SK-N-SH treated with all-trans-retinoic acid at 6 μM for 48 hours (cell line): ENCODE results near the gene IL1B.

Experiments used
- ATAC-seq: fragments of 200-7000 bp; cut with Tn5 transposase; 3 replicates; pipeline ENCODE4 v1.9.1; 2020; ENCODE audit warnings: mild to moderate bottlenecking, moderate library complexity
- ARNTL ChIP-seq: fragments of 450-650 bp; formaldehyde crosslinking; IDR thresholded peaks from 2 replicates; pipeline ENCODE4 v1.5.0; 2020; ENCODE audit warnings: low read depth, mild to moderate bottlenecking, moderate library complexity, borderline replicate concordance
- BACH2 ChIP-seq: fragments of 250-450 bp; sonication (Bioruptor Pico); IDR thresholded peaks from 2 replicates; pipeline ENCODE4 v1.9.0; 2021; ENCODE audit warnings: mild to moderate bottlenecking, borderline replicate concordance
- CREB5 ChIP-seq: fragments of 250-450 bp; sonication (Bioruptor Pico); IDR thresholded peaks from 2 replicates; pipeline ENCODE4 v1.5.1; 2020; ENCODE audit warnings: low read depth, mild to moderate bottlenecking, moderate library complexity
- ESRRG ChIP-seq: fragments of 250-450 bp; sonication (Bioruptor Pico); IDR thresholded peaks from 2 replicates; pipeline ENCODE4 v1.6.1; 2021; ENCODE audit warnings: mild to moderate bottlenecking
- ISL1 ChIP-seq: fragments of 250-450 bp; sonication (Bioruptor Pico); IDR thresholded peaks from 2 replicates; pipeline ENCODE4 v2.1.2; 2022; ENCODE audit warnings: mild to moderate bottlenecking, moderate library complexity
- OSR1 ChIP-seq: fragments of 250-450 bp; sonication (Bioruptor Pico); IDR thresholded peaks from 2 replicates; pipeline ENCODE4 v1.8.0; 2022; ENCODE audit warnings: moderate library complexity, mild to moderate bottlenecking, inconsistent platforms
- PPARA ChIP-seq: fragments of 250-450 bp; sonication (Bioruptor Pico); IDR thresholded peaks from 2 replicates; pipeline ENCODE4 v1.5.0; 2020; ENCODE audit warnings: mild to moderate bottlenecking, borderline replicate concordance
- RARB ChIP-seq: fragments of 250-450 bp; sonication (Bioruptor Pico); IDR thresholded peaks from 2 replicates; pipeline ENCODE4 v1.8.0; 2021; ENCODE audit warnings: mild to moderate bottlenecking, moderate library complexity
- SNAI2 ChIP-seq: fragments of 250-450 bp; sonication (Bioruptor Pico); IDR thresholded peaks from 2 replicates; pipeline ENCODE4 v1.5.0; 2020; ENCODE audit warnings: mild to moderate bottlenecking, moderate library complexity
- TCF4 ChIP-seq: fragments of 250-450 bp; sonication (Bioruptor Pico); IDR thresholded peaks from 2 replicates; pipeline ENCODE4 v1.8.0; 2021; ENCODE audit warnings: mild to moderate bottlenecking, moderate library complexity, borderline replicate concordance
- TOX ChIP-seq: fragments of 250-450 bp; sonication (Bioruptor Pico); IDR thresholded peaks from 2 replicates; pipeline ENCODE4 v1.8.0; 2021; ENCODE audit warnings: mild to moderate bottlenecking, moderate library complexity, borderline replicate concordance
- TSHZ2 ChIP-seq: fragments of 250-450 bp; sonication (Bioruptor Pico); IDR thresholded peaks from 2 replicates; pipeline ENCODE4 v1.5.0; 2020; ENCODE audit warnings: mild to moderate bottlenecking, moderate library complexity
- ZFP3 ChIP-seq: fragments of 250-450 bp; sonication (Bioruptor Pico); IDR thresholded peaks from 2 replicates; pipeline ENCODE4 v1.5.0; 2020; ENCODE audit warnings: mild to moderate bottlenecking, moderate library complexity
- ZFP30 ChIP-seq: fragments of 450-650 bp; formaldehyde crosslinking; IDR thresholded peaks from 2 replicates; pipeline ENCODE4 v1.5.0; 2022; ENCODE audit warnings: mild to moderate bottlenecking, moderate library complexity
- ZNF565 ChIP-seq: fragments of 450-650 bp; formaldehyde crosslinking; conservative IDR thresholded peaks from 2 replicates; pipeline ENCODE4 v1.5.0; 2020; ENCODE audit warnings: low read depth, mild to moderate bottlenecking, moderate library complexity
- ZNF70 ChIP-seq: fragments of 450-650 bp; formaldehyde crosslinking; IDR thresholded peaks from 2 replicates; pipeline ENCODE4 v1.5.0; 2020; ENCODE audit warnings: mild to moderate bottlenecking, moderate library complexity
- ZNF8 ChIP-seq: fragments of 450-650 bp; formaldehyde crosslinking; IDR thresholded peaks from 2 replicates; pipeline ENCODE4 v1.5.0; 2020; ENCODE audit warnings: mild to moderate bottlenecking, moderate library complexity
- TF ChIP-seq, protein P1 (sequence below): fragments of 250-450 bp; sonication (Bioruptor Pico); IDR thresholded peaks from 2 replicates; pipeline ENCODE4 v1.8.0; 2021; ENCODE audit warnings: low read depth, mild to moderate bottlenecking, moderate library complexity, borderline replicate concordance
- TF ChIP-seq, protein P2 (sequence below): fragments of 250-450 bp; sonication (Bioruptor Pico); IDR thresholded peaks from 2 replicates; pipeline ENCODE4 v1.8.0; 2020; ENCODE audit warnings: mild to moderate bottlenecking, moderate library complexity, borderline replicate concordance
- TF ChIP-seq, protein P3 (sequence below): fragments of 250-450 bp; sonication (Bioruptor Pico); IDR thresholded peaks from 2 replicates; pipeline ENCODE4 v1.5.1; 2021; ENCODE audit warnings: mild to moderate bottlenecking, moderate library complexity

The IL1B gene

DNA sequence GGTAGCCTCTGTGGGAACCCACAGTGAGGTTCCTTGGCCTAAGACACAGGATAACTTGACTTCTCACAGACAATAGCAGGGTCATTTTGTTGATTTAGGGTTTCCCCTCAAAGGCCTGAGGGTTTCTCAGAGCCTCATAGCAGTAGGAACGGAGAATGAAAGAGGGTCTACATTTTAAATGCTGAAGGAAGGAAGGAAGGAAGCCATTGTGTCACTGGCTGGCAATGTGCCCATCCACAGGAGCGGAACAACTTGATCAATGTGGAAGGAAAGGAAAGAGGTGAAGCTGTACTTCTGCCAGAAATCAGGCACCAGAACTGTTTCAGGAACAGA, 5.1 kb downstream of the IL1B start:
- ATAC-seq = no peak
- TF ChIP-seq BACH2 (CRISPR knock-in tag) (no peak), TOX (CRISPR knock-in tag) (no peak), ZFP3 (CRISPR knock-in tag) (no peak), ZNF565 (no peak), ISL1 (CRISPR knock-in tag) (no peak), ARNTL (CRISPR knock-in tag) (no peak), ZNF70 (CRISPR knock-in tag) (no peak), RARB (CRISPR knock-in tag) (no peak), ESRRG (CRISPR knock-in tag) (no peak), PPARA (CRISPR knock-in tag) (no peak), ZNF8 (no peak), TSHZ2 (CRISPR knock-in tag) (no peak), CREB5 (CRISPR knock-in tag) (no peak), OSR1 (CRISPR knock-in tag) (no peak)
- TF ChIP-seq, protein P1, sequence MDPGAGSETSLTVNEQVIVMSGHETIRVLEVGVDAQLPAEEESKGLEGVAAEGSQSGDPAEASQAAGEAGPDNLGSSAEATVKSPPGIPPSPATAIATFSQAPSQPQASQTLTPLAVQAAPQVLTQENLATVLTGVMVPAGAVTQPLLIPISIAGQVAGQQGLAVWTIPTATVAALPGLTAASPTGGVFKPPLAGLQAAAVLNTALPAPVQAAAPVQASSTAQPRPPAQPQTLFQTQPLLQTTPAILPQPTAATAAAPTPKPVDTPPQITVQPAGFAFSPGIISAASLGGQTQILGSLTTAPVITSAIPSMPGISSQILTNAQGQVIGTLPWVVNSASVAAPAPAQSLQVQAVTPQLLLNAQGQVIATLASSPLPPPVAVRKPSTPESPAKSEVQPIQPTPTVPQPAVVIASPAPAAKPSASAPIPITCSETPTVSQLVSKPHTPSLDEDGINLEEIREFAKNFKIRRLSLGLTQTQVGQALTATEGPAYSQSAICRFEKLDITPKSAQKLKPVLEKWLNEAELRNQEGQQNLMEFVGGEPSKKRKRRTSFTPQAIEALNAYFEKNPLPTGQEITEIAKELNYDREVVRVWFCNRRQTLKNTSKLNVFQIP (CRISPR knock-in tag) = no peak
- TF ChIP-seq, protein P2, sequence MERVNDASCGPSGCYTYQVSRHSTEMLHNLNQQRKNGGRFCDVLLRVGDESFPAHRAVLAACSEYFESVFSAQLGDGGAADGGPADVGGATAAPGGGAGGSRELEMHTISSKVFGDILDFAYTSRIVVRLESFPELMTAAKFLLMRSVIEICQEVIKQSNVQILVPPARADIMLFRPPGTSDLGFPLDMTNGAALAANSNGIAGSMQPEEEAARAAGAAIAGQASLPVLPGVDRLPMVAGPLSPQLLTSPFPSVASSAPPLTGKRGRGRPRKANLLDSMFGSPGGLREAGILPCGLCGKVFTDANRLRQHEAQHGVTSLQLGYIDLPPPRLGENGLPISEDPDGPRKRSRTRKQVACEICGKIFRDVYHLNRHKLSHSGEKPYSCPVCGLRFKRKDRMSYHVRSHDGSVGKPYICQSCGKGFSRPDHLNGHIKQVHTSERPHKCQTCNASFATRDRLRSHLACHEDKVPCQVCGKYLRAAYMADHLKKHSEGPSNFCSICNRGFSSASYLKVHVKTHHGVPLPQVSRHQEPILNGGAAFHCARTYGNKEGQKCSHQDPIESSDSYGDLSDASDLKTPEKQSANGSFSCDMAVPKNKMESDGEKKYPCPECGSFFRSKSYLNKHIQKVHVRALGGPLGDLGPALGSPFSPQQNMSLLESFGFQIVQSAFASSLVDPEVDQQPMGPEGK (CRISPR knock-in tag) = no peak
- TF ChIP-seq, protein P3, sequence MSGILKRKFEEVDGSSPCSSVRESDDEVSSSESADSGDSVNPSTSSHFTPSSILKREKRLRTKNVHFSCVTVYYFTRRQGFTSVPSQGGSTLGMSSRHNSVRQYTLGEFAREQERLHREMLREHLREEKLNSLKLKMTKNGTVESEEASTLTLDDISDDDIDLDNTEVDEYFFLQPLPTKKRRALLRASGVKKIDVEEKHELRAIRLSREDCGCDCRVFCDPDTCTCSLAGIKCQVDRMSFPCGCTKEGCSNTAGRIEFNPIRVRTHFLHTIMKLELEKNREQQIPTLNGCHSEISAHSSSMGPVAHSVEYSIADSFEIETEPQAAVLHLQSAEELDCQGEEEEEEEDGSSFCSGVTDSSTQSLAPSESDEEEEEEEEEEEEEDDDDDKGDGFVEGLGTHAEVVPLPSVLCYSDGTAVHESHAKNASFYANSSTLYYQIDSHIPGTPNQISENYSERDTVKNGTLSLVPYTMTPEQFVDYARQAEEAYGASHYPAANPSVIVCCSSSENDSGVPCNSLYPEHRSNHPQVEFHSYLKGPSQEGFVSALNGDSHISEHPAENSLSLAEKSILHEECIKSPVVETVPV (CRISPR knock-in tag) = no peak

- ATAC-seq = no peak
- no peak for TF ChIP-seq CREB5 (CRISPR knock-in tag)
- no peak for TF ChIP-seq TOX (CRISPR knock-in tag)
- no peak for TF ChIP-seq ESRRG (CRISPR knock-in tag)
- TF ChIP-seq ARNTL (CRISPR knock-in tag) = no peak
- no peak for TF ChIP-seq ZFP3 (CRISPR knock-in tag)
- TF ChIP-seq ZNF565 = no peak
- no peak for TF ChIP-seq ZNF8
- no peak for TF ChIP-seq PPARA (CRISPR knock-in tag)
- TF ChIP-seq, protein P1 (CRISPR knock-in tag) = no peak
- no peak for TF ChIP-seq BACH2 (CRISPR knock-in tag)
- no peak for TF ChIP-seq TSHZ2 (CRISPR knock-in tag)
- no peak for TF ChIP-seq TCF4 (CRISPR knock-in tag)
- no peak for TF ChIP-seq RARB (CRISPR knock-in tag)
- no peak for TF ChIP-seq OSR1 (CRISPR knock-in tag)
- no peak for TF ChIP-seq ZFP30 (CRISPR knock-in tag)
- no peak for TF ChIP-seq SNAI2
Measured at GRCh38 chr2:112830682-112831512, 5.7 kb downstream of the IL1B start.
